C4-2B (cell line): Measurements from ENCODE around the gene FBXW2.

ENCODE experiments used
- H3K27ac ChIP-seq: fragments of 450-650 bp; 2 replicates; pipeline ENCODE4 v1.5.1; 2017
- CTCF ChIP-seq: fragments of 450-650 bp; conservative IDR thresholded peaks from 2 replicates; pipeline ENCODE4 v1.5.1; 2017; ENCODE audit warnings: mild to moderate bottlenecking
- ZFX ChIP-seq: fragments of 450-650 bp; IDR thresholded peaks from 2 replicates; pipeline ENCODE4 v1.6.1; 2017

FBXW2 gene

GRCh38 chr9:120792898-120793765 lies at the start of gene FBXW2:
TSS of gene FBXW2 (minus strand) at chr9:120793416. CDS start at chr9:120788258, 5,158 bp downstream.
- TF ChIP-seq CTCF = no peak
- peak; percentile 65 for TF ChIP-seq ZFX
- H3K27ac ChIP-seq = peak within 1 kb of the TSS; percentile 79

- H3K27ac ChIP-seq = peak overlapping the region; percentile 82
Observed at GRCh38 chr9:120841930-120842684, 48.9 kb upstream of the FBXW2 start.

GRCh38 chr9:120839146-120839545 lies 45.9 kb upstream of the FBXW2 start:
- no peak for TF ChIP-seq ZFX
- no peak for TF ChIP-seq CTCF
- no peak overlapping the region for H3K27ac ChIP-seq

More at GRCh38 chr9:120841930-120842684, 48.9 kb upstream of the FBXW2 start:
- no peak for TF ChIP-seq CTCF
- no peak for TF ChIP-seq ZFX

- no peak overlapping the region for H3K27ac ChIP-seq
- TF ChIP-seq CTCF = no peak
- TF ChIP-seq ZFX = no peak
Observed at GRCh38 chr9:120837921-120838320, 44.7 kb upstream of the FBXW2 start.

- TF ChIP-seq CTCF (no peak), ZFX (no peak)
- H3K27ac ChIP-seq = no peak overlapping the region; the same call in 1 of the 2 replicates
Observed at GRCh38 chr9:120833325-120833724, 40.1 kb upstream of the FBXW2 start.

GRCh38 chr9:120832807-120833206 lies 39.6 kb upstream of the FBXW2 start:
- peak overlapping the region; percentile 17; the same call in 1 of the 2 replicates for H3K27ac ChIP-seq
- TF ChIP-seq ZFX (no peak), CTCF (no peak)

- no peak overlapping the region for H3K27ac ChIP-seq
- TF ChIP-seq ZFX = no peak
- TF ChIP-seq CTCF = no peak
Observed at GRCh38 chr9:120830865-120831264, 37.6 kb upstream of the FBXW2 start.
